GM18858 (cell line): ENCODE results near the gene FAM241B.

Experiments
- ATAC-seq: cut with Tn5 transposase; IDR thresholded peaks from one replicate; pipeline ENCODE4 v1.9.1; 2021; ENCODE audit not compliant: unreplicated experiment

Gene FAM241B

GRCh38 chr10:69633673-69634635 lies 3.9 kb downstream of the FAM241B start:
- ATAC-seq = no peak

DNA sequence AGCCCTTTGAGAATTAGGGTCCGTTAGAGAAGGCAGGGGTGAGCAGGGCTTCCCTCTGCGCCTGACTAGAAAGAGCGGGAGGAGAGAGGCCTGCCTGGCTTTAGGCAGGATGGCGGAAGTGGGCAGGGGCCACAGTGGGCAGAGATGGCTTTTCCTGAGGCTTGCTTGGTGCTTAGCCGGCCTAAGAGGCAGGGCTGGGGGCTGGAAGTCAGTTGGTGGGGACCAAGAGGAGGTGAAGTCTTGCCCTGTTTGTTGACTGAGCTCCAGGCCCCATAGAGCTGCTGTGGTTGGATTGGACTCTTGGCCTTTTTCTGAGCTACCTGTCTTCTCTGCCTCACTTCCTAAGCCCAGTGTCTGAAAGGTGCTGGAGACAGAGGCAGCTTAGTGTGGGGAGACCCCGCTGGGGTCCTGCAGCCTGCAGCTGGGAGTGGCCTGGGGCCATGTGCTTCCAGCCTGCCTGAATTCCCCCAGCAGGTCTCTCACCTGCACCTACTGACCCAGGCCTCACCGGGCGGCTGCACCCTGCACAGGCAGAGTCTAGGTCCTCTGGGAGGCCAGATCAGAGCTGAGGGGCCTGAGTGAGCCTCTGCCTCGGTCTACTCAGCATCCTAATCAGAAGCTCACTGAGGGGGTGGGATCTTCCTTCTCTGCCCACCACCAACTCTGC lies 4.8 kb downstream of the FAM241B start:
- no peak for ATAC-seq

DNA sequence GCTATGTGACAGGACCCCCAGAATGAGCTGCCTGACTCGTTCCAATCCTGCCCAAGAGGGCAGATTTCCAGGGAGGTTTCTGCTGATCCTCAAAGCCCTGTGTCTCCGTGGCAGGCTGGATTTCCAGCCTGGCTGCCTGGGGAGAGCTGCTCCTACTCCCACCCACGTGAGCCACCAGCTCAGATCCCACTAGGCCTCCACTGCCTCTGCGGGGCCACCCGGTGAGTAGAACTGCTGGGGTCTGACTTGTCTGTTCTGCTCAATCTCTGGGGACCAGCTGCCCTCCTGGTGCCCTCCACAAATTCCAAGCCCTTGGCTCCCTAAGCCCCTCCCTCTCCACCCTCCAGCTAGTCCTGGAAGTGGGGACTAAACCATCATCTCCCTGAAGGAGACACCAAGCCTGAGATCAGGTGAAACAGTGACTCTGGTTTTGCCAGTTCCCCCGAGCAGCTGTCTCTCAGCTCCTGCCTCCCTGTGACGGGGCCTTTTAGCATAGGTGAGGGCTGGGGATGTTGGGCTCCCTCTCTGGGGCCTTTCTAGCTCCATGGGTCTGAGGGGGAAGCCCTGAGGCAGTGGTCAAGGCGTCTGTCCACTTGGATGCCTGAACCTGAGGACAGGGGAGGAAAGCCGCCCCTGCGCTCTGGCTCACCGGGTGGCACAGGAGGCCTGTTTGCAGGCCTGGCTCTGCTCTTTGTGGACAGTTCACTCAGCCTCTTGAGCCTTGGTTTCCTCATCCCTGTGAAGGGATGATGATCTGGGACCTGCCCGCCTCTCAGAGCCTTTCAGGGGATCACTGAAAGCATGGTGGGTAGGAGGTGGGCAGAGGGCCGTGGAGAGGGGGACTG lies 5.6 kb downstream of the FAM241B start:
- ATAC-seq = no peak

DNA sequence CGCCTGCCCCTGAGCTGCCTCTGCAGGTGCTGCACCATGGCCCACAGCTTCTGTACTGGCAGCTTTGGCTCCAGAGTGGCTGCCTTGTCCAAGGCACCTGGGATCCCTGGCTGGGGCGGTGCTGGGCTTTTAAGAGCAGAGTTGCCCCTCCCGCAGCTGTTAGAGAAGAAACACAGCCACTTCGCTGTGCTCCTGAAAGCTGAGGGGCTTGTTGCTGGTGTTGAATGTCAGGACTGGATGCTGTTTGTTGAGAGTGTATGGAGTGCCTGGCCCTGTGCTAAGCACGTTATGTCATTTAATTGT lies 6.2 kb downstream of the FAM241B start:
- ATAC-seq = no peak

GRCh38 chr10:69636626-69637605 lies 6.9 kb downstream of the FAM241B start:
- ATAC-seq = no peak

GRCh38 chr10:69638642-69639041 lies 8.6 kb downstream of the FAM241B start:
- ATAC-seq = no peak

- no peak for ATAC-seq
Observed at GRCh38 chr10:69639291-69640195, 9.5 kb downstream of the FAM241B start.

DNA sequence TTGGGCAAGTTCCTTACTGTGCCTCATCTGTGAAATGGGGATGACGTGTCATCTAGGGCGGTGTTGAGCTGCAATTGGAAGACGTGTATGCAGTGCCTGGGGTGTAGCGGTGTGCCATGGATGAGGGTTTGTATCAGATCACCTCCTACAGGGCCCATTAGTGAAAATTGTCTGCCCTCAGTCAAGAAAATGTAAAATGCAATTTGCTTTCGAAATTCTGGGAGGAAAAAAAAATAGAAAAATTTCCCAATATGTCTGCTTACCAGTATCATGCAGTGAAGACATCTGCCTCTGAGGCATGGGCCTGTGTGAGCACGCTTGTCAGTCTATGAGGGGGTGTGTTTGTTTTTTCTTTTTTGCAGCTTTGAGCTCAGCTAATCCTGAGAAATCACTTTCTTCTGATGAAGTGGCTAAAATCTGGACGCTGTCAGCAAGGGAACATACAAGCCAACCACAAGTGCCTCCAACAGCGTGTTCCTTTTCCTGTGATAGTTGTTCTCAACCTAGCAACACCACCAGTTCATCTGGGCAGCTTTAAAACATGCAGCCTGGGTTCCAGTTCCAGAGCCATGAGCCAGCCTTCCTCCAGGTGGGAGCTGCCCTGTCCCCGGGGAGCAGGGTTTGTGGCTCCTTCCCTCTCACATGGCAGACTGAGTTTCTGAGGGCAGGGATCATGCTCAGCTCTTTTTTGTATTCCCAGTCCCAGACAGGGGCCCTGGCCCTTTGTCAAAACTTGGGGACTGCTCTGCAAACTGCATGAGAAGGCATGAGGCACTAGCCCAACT lies 10.3 kb downstream of the FAM241B start:
- no peak for ATAC-seq

- no peak for ATAC-seq
Observed at GRCh38 chr10:69641261-69641980, 11.4 kb downstream of the FAM241B start.

- ATAC-seq = no peak
Observed at GRCh38 chr10:69642747-69643146, 12.7 kb downstream of the FAM241B start.

GRCh38 chr10:69643779-69644657 lies 14.0 kb downstream of the FAM241B start:
- no peak for ATAC-seq

DNA sequence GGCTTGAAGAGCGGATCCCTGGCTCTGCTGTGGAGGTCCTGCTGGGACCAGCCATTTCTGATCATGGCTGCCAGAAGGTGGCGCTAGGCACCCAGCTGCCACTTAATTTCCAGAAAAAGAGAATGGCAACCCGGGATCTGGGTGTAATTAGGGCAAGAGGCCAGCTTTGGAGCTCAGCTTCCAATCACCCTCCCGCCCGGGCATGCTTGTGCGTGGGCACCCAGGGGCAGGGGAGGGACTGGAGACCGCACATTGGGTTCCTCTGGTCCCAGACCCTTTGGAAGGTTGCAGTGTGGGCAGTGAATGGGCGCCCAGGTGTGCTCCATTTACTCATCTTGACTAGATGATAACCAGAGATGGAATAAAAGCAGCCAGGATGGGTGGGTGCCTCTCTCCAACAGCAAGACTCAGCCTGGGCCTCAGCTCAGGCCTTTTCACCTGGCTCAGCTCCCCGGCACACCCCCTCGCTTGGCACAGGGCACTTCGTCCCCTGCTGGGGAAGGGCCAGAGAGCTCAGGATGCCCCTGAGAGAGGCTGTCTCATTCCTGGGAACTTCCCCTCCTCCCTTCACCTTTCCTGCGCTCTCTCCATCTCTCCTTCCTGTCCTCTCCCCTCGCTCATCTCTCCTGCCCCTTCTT lies 14.7 kb downstream of the FAM241B start:
- ATAC-seq = no peak

- no peak for ATAC-seq
Observed at GRCh38 chr10:69645296-69646184, 15.5 kb downstream of the FAM241B start.

- ATAC-seq = no peak
Observed at GRCh38 chr10:69646185-69647060, 16.4 kb downstream of the FAM241B start.
